ENCODE measurements around the gene LCN12. TPM values are rescaled to one million over a fixed set of nuclear protein-coding genes. Genes with fewer than 3 reads are reported as not detected.

The LCN12 gene
- total and polyA plus RNA-seq, 7 donors = 1.2 to 3.0 TPM; not detected in 5

DNA sequence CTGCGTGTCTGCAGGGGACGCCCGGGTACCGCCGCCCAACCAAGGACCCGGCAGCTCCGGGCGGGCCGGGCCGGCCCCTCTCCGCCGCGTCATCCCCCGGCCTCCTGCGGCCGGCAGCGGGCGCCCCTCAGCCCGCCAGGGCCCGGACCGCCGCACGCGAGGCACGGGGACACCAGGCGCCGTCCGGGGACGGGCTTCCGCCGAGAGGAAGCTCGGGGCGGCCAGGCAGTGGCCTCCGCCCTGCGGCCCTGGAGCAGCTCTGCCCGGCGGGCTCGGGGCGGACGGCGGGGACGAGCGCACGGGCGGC, 7.9 kb upstream of the LCN12 start:
- Histone ChIP-seq H3K27ac (peak overlapping the region; percentile 84 to 96 (median 92)), H3K4me3 (peak overlapping the region; percentile 74 to 99 (median 88)), H3K9me3 (no peaks in the 10 kb centered on the region), H3K36me3 (peaks cover 34 to 40% (median 37%) of the 10 kb centered on the region in 4 donors), H3K4me1 (peaks cover 0 to 30% (median 20%) of the 10 kb centered on the region in 4 donors), H3K27me3 (no peaks in the 10 kb centered on the region)
- TF ChIP-seq, protein P1, sequence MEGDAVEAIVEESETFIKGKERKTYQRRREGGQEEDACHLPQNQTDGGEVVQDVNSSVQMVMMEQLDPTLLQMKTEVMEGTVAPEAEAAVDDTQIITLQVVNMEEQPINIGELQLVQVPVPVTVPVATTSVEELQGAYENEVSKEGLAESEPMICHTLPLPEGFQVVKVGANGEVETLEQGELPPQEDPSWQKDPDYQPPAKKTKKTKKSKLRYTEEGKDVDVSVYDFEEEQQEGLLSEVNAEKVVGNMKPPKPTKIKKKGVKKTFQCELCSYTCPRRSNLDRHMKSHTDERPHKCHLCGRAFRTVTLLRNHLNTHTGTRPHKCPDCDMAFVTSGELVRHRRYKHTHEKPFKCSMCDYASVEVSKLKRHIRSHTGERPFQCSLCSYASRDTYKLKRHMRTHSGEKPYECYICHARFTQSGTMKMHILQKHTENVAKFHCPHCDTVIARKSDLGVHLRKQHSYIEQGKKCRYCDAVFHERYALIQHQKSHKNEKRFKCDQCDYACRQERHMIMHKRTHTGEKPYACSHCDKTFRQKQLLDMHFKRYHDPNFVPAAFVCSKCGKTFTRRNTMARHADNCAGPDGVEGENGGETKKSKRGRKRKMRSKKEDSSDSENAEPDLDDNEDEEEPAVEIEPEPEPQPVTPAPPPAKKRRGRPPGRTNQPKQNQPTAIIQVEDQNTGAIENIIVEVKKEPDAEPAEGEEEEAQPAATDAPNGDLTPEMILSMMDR (IDR thresholded peaks at IDR 0.05) = no peak
- no peak for TF ChIP-seq POLR2A (IDR thresholded peaks at IDR 0.05)
- TF ChIP-seq EP300 (IDR thresholded peaks at IDR 0.05) = no peak
- TF ChIP-seq POLR2AphosphoS5 (IDR thresholded peaks at IDR 0.05) = no peak
- no peak for DNase-seq
- WGBS, 2 donors = 0% methylated on average over 45 of the region's 45 CpGs
- intact Hi-C loops (cut with DNase I) = loop anchor here (1.0 to 5.0 kb wide), 5 partner anchors 57 to 157 kb away; partner anchors contain the start of genes ABCA2, AJM1, EDF1 and TRAF2

DNA sequence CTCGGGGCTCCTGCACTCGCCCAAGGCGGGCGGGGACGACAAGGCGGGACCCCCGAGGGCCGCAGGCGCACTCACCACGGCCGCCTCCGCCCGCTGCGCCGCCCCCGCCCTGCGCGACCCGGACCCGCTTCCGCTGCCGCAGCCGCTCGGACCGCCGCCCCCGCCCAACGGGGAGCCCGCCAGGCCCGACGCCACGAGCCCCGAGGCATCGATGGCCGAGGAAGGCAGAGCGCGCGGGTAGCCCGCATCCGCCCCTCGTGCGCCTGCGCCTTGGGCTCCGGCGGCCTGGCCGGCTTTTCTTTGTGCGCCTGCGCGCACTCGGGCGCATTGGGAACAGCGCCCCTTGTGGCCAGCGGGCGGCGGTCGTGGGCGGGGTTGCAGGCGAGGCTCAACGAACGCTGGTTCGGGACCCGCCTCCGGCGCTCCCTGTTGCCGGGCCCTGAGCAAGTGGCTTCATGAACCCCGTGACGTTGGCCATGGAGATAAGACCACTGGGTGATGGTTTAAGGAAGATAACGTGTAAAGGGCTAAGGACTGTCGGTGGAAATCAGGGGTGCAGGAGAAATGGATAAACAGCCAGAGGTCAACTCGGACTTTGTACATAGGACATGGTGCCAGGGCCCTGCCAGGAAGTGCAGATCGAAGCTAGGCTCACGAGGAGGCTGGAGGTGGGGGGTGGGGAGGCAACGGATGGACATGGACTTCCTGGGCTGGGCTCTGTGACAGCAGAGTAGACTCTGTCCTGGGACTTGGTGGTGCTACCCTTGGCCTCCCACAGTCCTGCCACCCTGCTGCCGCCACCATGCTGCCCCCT, 7.3 kb upstream of the LCN12 start, which contains the start of the genes C8G and FBXW5:
C8G (plus strand) TSS at position 725 of the 814 bp plus-strand sequence; CDS start at position 803, 78 bp downstream.
FBXW5 (minus strand) TSS at position 220 of the 814 bp plus-strand sequence. CDS start 655 bp downstream, outside the sequence.
- DNase-seq = peak; percentile 97
- peak within 1 kb of the TSS; percentile 74 to 99 (median 88) for H3K4me3 ChIP-seq
- H3K27ac ChIP-seq = peak within 1 kb of the TSS; percentile 84 to 96 (median 92)
- H3K36me3 ChIP-seq = peaks cover 30 to 34% (median 33%) of the 10 kb centered on the region in 4 donors
- H3K4me1 ChIP-seq = peaks cover 0 to 35% (median 26%) of the 10 kb centered on the region in 4 donors
- no peaks in the 10 kb centered on the region for H3K9me3 ChIP-seq
- H3K27me3 ChIP-seq = no peaks in the 10 kb centered on the region
- no peak for TF ChIP-seq POLR2A (IDR thresholded peaks at IDR 0.05)
- TF ChIP-seq EP300 (IDR thresholded peaks at IDR 0.05) = no peak
- TF ChIP-seq, protein P1 (IDR thresholded peaks at IDR 0.05) = peak; percentile 94 to 99 (median 96)
- TF ChIP-seq POLR2AphosphoS5 (IDR thresholded peaks at IDR 0.05) = peak in 3 of 4 donors; percentile 49 to 67 (median 56)
- intact Hi-C loops (cut with DNase I) = loop anchor here (1.0 to 5.0 kb wide), 6 partner anchors 57 to 462 kb away; partner anchors contain the start of genes ABCA2, AJM1, EDF1 and SEC16A
- WGBS, 2 donors = 3 to 5% methylated on average over 74 of the region's 74 CpGs

DNA sequence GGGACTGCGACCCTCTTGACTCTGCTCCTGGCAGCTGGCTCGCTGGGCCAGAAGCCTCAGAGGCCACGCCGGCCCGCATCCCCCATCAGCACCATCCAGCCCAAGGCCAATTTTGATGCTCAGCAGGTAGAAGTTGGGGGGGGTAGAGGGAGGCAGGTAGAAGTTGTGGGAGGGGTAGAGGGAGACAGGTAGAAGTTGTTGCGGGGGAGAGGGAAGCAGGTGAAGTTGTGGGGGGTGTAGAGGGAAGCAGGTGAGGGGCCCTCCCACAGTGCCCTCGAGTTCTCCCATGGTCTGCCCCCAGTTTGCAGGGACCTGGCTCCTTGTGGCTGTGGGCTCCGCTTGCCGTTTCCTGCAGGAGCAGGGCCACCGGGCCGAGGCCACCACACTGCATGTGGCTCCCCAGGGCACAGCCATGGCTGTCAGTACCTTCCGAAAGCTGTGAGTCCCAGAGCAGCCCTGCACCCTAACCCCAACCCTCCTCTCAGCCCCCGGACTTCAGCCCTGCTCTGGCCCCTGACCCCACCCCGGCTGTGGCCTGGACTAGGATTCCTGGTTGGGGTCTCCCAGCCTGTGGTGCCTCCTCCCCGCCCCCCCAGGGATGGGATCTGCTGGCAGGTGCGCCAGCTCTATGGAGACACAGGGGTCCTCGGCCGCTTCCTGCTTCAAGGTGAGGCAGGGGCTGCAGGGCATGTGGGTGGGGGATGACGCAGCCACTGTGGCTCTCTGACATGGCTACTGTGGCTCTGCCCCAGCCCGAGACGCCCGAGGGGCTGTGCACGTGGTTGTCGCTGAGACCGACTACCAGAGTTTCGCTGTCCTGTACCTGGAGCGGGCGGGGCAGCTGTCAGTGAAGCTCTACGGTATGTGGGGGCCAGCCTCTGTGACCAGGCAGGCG, 6.5 kb upstream of the LCN12 start:
- intact Hi-C loops (cut with DNase I) = loop anchor here (2.0 to 5.0 kb wide), 3 partner anchors 83 to 463 kb away; partner anchors contain the start of genes ABCA2, AJM1 and SEC16A
- Histone ChIP-seq H3K27me3 (no peaks in the 10 kb centered on the region), H3K4me3 (no peak overlapping the region), H3K9me3 (no peaks in the 10 kb centered on the region), H3K36me3 (peaks cover 22 to 26% (median 24%) of the 10 kb centered on the region in 4 donors), H3K4me1 (peaks cover 0 to 42% (median 31%) of the 10 kb centered on the region in 4 donors), H3K27ac (no peak overlapping the region)
- no peak for TF ChIP-seq POLR2A (IDR thresholded peaks at IDR 0.05)
- WGBS, 2 donors = 83 to 90% methylated on average over 30 of the region's 30 CpGs
- peak; percentile 68 for DNase-seq

DNA sequence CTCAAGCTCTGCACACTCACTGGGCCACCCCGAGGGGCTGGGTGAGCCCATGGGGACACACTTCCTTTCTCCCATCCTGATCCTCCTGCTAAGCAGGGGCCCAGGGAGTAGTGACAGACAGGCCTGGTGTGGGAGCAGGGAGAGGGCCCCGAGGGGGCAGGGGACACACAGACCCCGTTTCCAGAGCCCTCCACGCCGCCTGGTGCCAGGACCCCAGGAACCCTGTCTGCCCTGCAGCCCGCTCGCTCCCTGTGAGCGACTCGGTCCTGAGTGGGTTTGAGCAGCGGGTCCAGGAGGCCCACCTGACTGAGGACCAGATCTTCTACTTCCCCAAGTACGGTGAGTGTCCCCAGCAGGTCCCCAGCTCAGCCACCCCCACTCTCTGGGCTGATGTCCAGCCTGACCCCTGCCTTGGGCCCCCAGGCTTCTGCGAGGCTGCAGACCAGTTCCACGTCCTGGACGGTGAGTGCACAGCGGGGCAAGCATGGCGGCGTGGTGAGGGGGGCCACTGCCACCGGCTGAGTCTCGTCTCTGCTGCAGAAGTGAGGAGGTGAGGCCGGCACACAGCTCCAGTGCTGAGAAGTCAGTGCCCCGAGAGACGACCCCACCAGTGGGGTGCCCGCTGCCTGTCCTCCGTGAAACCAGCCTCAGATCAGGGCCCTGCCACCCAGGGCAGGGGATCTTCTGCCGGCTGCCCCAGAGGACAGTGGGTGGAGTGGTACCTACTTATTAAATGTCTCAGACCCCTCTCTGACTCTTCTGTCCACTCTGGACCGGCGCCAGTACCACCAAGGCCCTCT, 5.6 kb upstream of the LCN12 start:
- intact Hi-C loops (cut with DNase I) = loop anchor here (5.0 kb wide), 1 partner anchor 464 kb away; the partner anchor contains the start of gene SEC16A
- TF ChIP-seq POLR2A (IDR thresholded peaks at IDR 0.05) = no peak
- TF ChIP-seq, protein P1 (IDR thresholded peaks at IDR 0.05) = no peak
- TF ChIP-seq EP300 (IDR thresholded peaks at IDR 0.05) = no peak
- TF ChIP-seq POLR2AphosphoS5 (IDR thresholded peaks at IDR 0.05) = no peak
- Histone ChIP-seq H3K36me3 (peaks cover 13 to 17% (median 16%) of the 10 kb centered on the region in 4 donors), H3K4me3 (no peak overlapping the region), H3K27ac (no peak overlapping the region), H3K9me3 (no peaks in the 10 kb centered on the region), H3K27me3 (no peaks in the 10 kb centered on the region), H3K4me1 (peaks cover 0 to 46% (median 34%) of the 10 kb centered on the region in 4 donors)
- 81 to 88% methylated on average over 27 of the region's 27 CpGs for WGBS, 2 donors
- DNase-seq = peak; percentile 68
